Measurements from ENCODE around the gene TGFBR1. TPM values are rescaled to one million over a fixed set of nuclear protein-coding genes. Genes with fewer than 3 reads are reported as not detected.
A peak's percentile ranks its signal among the peaks of the same experiment; 100 is the strongest.

The TGFBR1 gene
- total RNA-seq, 1 donor from 2014 or later = 87.8 TPM

GRCh38 chr9:99169982-99170761 is 65.3 kb downstream of the TGFBR1 start:
- Histone ChIP-seq H3K36me3 (ENCODE audit: control insufficient read depth, insufficient read depth, low read length) (no peaks in the 10 kb centered on the region), H3K4me3 (ENCODE audit: low read depth, low read length) (no peak overlapping the region), H3K27me3 (ENCODE audit: control insufficient read depth, insufficient read depth, low read length) (no peaks in the 10 kb centered on the region)
- TF ChIP-seq CTCF (IDR thresholded peaks at IDR 0.05; ENCODE audit: insufficient read depth, low read length, poor library complexity, severe bottlenecking) = peak; percentile 22
- DNase-seq (ENCODE audit: low read depth) = no peak

- TF ChIP-seq CTCF (IDR thresholded peaks at IDR 0.05; ENCODE audit: insufficient read depth, low read length, poor library complexity, severe bottlenecking) = no peak
- Histone ChIP-seq H3K36me3 (ENCODE audit: control insufficient read depth, insufficient read depth, low read length) (no peaks in the 10 kb centered on the region), H3K27me3 (ENCODE audit: control insufficient read depth, insufficient read depth, low read length) (no peaks in the 10 kb centered on the region), H3K4me3 (ENCODE audit: low read depth, low read length) (no peak overlapping the region)
- DNase-seq (ENCODE audit: low read depth) = no peak
Observed at GRCh38 chr9:99171225-99172123, 66.6 kb downstream of the TGFBR1 start.

- Histone ChIP-seq H3K27me3 (ENCODE audit: control insufficient read depth, insufficient read depth, low read length) (no peaks in the 10 kb centered on the region), H3K4me3 (ENCODE audit: low read depth, low read length) (no peak overlapping the region), H3K36me3 (ENCODE audit: control insufficient read depth, insufficient read depth, low read length) (no peaks in the 10 kb centered on the region)
- DNase-seq (ENCODE audit: low read depth) = no peak
- TF ChIP-seq CTCF (IDR thresholded peaks at IDR 0.05; ENCODE audit: insufficient read depth, low read length, poor library complexity, severe bottlenecking) = no peak
Observed at GRCh38 chr9:99172124-99173091, 67.5 kb downstream of the TGFBR1 start.

GRCh38 chr9:99173570-99174504 is 68.9 kb downstream of the TGFBR1 start:
- Histone ChIP-seq H3K4me3 (ENCODE audit: low read depth, low read length) (no peak overlapping the region), H3K36me3 (ENCODE audit: control insufficient read depth, insufficient read depth, low read length) (no peaks in the 10 kb centered on the region), H3K27me3 (ENCODE audit: control insufficient read depth, insufficient read depth, low read length) (no peaks in the 10 kb centered on the region)
- TF ChIP-seq CTCF (IDR thresholded peaks at IDR 0.05; ENCODE audit: insufficient read depth, low read length, poor library complexity, severe bottlenecking) = no peak
- DNase-seq (ENCODE audit: low read depth) = no peak
